Hair follicular keratinocyte (primary cell): ENCODE data around the gene CHD2. TPM values are rescaled to one million over a fixed set of nuclear protein-coding genes. Genes with fewer than 3 reads are reported as not detected.

Source experiments
- total RNA-seq: library from RNA; depleted of rRNA; stranded (reverse); fragments of >200 nt; gene quantifications from 2 replicates; pipeline ENCODE4 v1.2.3, GENCODE V29; 2015

The CHD2 gene
- total RNA-seq = 31.2 and 34.5 TPM in 2 replicates

DNA sequence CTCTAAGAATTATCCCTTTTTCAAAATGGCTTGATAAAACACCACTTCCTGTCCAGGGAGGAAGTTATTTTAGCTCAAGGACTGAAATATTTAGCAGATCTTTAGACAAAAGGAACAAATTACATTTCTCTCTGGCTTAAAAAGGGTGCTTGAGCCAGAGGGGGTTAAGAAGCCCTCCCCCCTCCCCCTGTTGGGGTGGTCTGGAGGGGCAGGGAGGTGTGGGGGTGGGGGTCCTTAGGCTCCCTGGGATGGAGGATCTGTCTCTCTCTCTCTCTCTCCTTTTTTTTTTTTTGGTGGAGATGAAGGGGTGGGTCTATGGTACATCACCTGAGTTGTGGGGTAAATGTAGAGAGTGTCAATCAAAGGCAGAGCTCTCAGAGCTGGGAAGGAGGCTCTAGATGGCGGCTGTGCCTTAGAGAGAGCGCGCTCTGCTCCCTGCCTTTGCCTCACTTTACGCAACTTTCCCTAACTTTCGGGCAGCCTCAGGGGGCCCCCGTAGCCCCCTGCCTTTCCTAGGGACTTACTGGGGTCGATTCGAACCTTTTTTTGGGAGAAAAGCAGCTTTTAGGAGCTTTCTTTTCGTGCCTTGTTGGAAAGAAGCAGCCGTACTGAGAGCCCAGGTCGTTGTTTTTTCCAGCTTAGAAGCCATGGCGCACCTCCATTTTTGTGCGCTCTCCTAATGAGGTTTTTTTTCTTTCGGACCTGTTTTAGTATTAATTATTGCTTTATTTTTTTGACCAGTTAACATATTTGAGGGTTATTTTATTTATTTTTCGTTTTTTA, at the start of gene CHD2:
CHD2 (plus strand) TSS at position 377 of the 783 bp plus-strand sequence. CDS start 914 bp downstream, outside the sequence.

Other genes starting within 250 kb of the CHD2 start
- 0.61 and 2.0 TPM in 2 replicates for gene FAM174B, start 244.5 kb upstream of the CHD2 start, total RNA-seq
- 0.55 and 1.1 TPM in 2 replicates for gene RGMA, start 188.9 kb downstream of the CHD2 start, total RNA-seq